HG02981 (cell line): ENCODE measurements around the gene PNPLA5.

Experiments used
- ATAC-seq: cut with Tn5 transposase; IDR thresholded peaks from one replicate; pipeline ENCODE4 v1.9.1; 2021; ENCODE audit warnings: mild to moderate bottlenecking, moderate library complexity; ENCODE audit not compliant: unreplicated experiment

Gene PNPLA5

DNA sequence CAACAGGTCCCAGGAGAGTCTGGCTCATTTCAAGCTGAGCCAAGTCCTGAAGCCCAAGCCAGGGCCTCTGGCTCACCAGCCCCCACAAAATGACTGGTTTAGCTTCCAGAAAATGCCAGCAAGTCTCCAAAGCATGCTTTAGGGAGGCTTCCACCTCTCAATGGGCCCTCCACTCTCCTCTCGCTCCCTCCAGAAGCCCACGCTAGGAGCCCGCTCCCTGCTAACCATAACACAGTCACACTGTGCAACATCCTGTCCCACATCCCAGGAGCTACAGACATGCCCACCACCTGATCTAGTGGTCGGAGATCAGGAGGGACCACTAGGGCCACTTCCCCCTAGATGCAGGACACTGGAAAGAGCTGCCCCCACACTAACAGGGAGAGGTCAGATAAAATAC is 36.4 kb downstream of the PNPLA5 start:
- no peak for ATAC-seq

GRCh38 chr22:43854786-43855271 is 37.0 kb downstream of the PNPLA5 start:
- ATAC-seq: no peak

DNA sequence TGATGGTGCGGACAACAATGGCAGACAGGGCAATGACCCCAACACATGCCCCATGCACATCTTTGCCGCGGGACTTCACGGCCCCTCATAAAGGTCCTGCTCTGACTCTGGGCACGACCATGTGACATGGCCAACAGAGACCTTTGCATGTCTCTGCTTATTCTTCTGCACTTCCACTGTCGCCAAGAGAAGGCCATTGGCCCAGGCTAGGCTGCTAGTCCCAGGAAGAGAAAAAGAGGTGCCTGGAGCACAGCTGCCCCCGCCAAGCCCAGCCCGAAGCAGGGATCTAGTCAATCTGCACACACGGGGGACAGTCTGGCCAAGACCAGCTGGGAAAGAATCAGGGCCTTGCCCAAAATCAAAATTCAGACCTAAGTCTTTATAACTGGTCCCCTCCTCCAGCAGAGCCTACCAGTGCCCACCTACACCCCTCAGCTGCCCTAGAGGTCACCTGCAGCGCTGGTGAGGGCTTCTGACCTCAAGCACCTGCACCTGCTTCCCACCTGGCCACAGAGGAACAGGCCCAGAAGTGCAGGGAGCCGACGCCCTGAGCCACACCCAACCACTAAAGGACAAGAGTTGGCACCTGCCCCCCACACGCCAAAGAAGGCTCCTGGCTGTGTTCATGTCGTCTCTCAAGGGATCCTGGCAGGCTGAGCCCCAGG is 37.6 kb downstream of the PNPLA5 start:
- ATAC-seq: no peak

DNA sequence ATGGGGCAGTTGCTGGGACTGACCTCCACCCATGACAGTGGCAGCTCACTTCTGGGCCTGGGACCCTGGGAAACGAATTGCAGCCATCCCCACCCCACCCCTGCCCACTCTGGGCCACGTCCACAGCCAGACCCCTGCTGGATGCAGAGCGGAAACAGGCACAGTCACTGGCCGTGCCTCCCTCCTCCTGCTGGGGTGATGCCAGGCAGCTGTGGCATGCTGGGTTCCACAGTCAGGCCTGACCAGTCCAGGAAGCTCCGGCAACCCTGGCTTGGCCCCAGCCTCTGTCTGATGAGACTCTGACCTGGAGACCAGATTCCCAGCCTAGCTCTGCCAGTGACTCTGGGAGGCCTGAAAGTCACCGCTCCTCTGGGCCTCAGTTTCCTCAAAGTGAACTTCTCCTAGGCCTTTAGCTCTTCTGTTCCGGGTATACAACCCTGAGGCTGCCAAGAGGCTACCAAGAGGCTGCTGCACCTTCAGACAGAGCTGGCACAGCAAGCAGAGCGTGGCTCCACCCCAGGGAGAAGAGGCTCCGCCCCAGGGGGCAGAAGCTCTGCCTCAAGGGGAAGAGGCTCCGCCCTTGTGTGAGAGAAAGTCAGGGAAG is 38.4 kb downstream of the PNPLA5 start:
- ATAC-seq: no peak

GRCh38 chr22:43852573-43853327 is 39.1 kb downstream of the PNPLA5 start:
- no peak for ATAC-seq

DNA sequence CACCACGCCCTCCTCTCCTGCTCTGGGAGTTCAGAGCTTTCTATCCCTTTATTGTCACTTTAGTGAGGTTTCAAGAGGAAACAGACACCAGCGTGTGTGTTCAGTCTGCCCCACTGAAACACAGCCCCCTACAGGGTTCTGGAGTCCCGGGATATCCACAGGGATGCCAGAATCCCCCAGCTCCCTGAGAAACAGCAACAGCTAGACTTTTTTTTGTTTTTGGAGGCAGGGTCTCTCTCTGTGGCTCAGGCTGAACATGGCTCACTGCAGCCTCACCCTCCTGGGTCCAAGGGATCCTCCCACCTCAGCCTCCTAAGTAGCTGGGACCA is 39.9 kb downstream of the PNPLA5 start:
- no peak for ATAC-seq

DNA sequence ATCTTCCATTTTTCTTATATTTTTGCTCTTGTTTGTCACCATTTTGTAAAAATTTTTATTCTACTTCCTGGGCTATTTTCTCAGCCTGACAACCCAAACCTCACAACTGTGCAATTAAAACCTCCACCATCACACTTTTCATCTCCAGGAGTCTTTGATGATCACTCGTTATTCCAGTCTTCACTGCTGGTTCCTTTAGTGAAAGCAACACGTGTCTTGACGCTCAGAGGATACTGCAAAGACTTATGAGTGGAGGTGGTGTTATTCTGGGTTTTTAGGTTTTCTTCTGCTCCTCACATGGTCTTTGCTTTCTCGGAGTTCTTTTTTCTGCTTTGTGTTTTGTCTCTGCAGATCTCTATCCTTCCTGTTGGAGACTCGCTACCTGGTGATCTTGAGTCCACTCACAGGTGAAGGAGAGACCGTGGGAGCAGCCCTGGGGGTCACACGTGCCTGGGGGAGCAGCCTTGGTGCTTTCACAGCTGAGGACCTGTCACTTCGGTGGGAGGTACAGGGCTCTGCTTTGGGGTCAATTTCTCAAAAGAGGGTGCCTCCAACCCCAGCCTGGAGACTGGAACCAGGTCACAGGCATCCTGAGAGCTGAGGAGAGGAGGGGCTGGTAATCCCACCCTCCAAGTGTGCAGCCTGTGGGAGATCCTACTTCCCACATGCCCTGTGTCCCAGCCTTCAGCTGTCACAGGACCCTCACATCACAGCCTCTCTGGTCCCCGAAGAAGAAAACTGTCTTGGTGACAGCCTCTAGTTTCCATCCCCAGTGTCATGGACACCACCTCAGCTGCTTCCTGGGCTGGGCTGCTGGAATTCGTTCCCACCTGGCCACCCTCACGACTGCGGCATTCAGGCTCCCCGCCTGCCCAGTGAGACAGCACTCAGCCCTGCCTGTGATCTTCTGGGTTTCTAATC is 40.5 kb downstream of the PNPLA5 start:
- no peak for ATAC-seq

DNA sequence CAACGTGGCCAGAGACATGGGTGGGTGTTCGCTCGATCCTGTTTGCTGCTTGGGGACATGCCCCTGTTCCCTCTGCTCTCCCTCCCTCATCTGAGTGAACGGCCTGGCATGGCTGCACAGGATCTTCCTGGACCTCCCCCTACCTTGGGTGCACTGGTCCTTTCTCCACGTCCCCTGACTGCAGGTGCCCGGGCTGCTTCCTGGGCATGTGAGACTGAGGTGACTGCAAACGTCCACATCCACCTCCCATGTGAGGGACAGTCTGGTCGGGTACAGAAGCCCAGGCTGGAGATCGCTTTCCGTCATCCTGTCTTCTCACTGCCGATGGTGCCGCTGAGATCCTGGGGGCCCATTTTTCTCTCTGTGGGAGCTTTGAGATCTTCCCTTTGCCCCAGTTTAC is 41.3 kb downstream of the PNPLA5 start:
- no peak for ATAC-seq

DNA sequence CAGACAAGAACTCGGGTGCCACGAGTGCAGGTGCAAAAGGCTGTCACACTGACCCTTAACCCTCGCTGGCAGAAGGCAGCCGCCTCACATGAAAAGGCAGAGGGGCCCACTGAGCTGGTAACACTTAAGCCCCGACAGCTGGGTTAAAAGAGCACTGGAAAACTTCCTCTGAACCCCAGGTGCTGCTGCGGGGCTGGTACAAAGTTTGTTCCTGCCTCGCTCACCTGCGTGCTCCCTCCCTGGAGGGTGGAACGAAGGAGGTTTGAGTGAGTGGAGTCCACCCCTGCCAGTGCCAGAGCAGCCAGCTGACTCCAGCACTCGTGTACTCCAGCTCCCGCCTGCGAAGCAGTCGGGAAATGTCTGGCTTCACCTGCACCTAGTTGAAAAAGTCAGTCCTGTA is 42.1 kb downstream of the PNPLA5 start:
- ATAC-seq: no peak

GRCh38 chr22:43848366-43849171 is 43.2 kb downstream of the PNPLA5 start:
- ATAC-seq: no peak

- no peak for ATAC-seq
These were observed 44.2 kb downstream of the PNPLA5 start for GRCh38 chr22:43847376-43848289.

- ATAC-seq: no peak
These were observed 44.8 kb downstream of the PNPLA5 start for GRCh38 chr22:43846966-43847365.

DNA sequence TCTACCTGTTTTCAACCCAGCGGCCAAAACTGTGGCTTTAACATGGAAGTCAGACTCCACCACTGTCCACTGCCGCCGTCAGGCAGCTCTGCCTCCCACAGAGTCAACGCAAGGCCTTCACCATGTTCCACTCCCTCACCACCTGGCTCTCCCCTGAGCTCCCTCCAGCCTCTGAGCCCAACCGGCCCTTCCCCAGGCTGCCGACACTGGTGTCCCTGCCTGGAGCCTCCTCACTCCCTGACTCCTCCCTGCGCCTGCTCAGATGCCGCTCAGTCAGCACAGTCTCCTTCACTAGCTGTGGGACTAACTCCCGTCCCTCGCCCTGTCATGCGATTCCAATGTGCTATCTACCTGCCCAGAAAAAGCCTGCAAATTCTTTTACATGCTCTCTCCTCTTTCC is 45.8 kb downstream of the PNPLA5 start:
- no peak for ATAC-seq

- ATAC-seq: no peak
These were observed 47.0 kb downstream of the PNPLA5 start for GRCh38 chr22:43844560-43845545.

GRCh38 chr22:43843783-43844530 is 47.9 kb downstream of the PNPLA5 start:
- no peak for ATAC-seq

GRCh38 chr22:43841742-43842141 is 50.1 kb downstream of the PNPLA5 start:
- no peak for ATAC-seq

- no peak for ATAC-seq
These were observed 51.0 kb downstream of the PNPLA5 start for GRCh38 chr22:43840851-43841250.
